ENCODE data around the gene CD8B.

DNA sequence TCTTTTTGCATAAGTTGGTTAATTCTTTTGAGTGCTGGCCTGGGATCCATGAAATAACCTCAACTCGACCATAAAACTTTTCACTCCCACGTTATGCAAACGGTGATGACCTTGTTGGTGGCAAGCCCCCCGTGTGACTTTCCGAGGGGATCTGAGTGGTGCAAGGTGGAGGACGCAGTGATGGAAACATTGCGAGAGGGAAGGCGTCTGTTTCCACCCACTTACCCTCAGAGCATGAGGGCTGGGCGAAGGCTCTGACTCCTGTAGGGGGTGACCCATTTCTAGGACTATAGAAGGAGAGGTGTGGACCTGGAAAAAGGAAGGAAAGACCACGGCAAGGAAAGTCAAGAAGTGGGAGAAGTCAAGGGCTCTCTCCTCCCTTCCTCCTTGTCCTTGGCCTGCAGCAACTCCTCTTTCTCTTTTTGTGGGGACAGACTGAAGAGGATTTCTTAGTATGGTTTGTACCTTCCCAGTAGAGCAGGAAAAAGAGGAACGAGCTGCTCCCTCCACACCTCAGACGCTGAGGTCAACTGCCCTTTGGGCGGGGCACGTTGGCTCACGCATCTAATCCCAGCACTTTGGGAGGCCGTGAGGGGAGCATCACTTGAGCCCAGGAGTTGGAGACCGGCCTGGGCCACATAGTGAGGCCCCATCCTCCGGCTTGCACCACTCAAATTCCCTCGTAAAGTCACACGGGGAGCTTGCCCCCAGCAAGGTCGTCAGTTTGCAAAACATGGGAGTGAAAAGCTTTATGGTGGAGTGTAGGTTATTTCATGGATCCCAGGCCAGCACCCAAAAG lies 55.4 kb downstream of the CD8B start:
- TF ChIP-seq JUN (IDR thresholded peaks at IDR 0.05; ENCODE audit: borderline replicate concordance, low read depth, low read length) (no peak), JUN (CRISPR knock-in tag; IDR thresholded peaks at IDR 0.05; ENCODE audit: borderline replicate concordance) (no peak), KAT8 (IDR thresholded peaks at IDR 0.05; ENCODE audit: low read depth) (no peak), RFX5 (IDR thresholded peaks at IDR 0.05; ENCODE audit: low read depth, low read length) (no peak), FOS (IDR thresholded peaks at IDR 0.05; ENCODE audit: extremely low read depth, insufficient read length) (no peak), EZH2 (IDR thresholded peaks at IDR 0.05; ENCODE audit: borderline replicate concordance, low read depth, low read length) (no peak), ZFP36 (IDR thresholded peaks at IDR 0.05; ENCODE audit: low read depth, low read length, partially characterized antibody) (no peak), PCBP2 (IDR thresholded peaks at IDR 0.05; ENCODE audit: low read depth, low read length, poor library complexity, severe bottlenecking) (no peak), CHD1 (IDR thresholded peaks at IDR 0.05; ENCODE audit: low read length) (no peak), EWSR1 (IDR thresholded peaks at IDR 0.05; ENCODE audit: borderline replicate concordance, low read depth, partially characterized antibody) (no peak), POLR2A (conservative IDR thresholded peaks at IDR 0.05) (no peak)
- TF ChIP-seq, protein P1, sequence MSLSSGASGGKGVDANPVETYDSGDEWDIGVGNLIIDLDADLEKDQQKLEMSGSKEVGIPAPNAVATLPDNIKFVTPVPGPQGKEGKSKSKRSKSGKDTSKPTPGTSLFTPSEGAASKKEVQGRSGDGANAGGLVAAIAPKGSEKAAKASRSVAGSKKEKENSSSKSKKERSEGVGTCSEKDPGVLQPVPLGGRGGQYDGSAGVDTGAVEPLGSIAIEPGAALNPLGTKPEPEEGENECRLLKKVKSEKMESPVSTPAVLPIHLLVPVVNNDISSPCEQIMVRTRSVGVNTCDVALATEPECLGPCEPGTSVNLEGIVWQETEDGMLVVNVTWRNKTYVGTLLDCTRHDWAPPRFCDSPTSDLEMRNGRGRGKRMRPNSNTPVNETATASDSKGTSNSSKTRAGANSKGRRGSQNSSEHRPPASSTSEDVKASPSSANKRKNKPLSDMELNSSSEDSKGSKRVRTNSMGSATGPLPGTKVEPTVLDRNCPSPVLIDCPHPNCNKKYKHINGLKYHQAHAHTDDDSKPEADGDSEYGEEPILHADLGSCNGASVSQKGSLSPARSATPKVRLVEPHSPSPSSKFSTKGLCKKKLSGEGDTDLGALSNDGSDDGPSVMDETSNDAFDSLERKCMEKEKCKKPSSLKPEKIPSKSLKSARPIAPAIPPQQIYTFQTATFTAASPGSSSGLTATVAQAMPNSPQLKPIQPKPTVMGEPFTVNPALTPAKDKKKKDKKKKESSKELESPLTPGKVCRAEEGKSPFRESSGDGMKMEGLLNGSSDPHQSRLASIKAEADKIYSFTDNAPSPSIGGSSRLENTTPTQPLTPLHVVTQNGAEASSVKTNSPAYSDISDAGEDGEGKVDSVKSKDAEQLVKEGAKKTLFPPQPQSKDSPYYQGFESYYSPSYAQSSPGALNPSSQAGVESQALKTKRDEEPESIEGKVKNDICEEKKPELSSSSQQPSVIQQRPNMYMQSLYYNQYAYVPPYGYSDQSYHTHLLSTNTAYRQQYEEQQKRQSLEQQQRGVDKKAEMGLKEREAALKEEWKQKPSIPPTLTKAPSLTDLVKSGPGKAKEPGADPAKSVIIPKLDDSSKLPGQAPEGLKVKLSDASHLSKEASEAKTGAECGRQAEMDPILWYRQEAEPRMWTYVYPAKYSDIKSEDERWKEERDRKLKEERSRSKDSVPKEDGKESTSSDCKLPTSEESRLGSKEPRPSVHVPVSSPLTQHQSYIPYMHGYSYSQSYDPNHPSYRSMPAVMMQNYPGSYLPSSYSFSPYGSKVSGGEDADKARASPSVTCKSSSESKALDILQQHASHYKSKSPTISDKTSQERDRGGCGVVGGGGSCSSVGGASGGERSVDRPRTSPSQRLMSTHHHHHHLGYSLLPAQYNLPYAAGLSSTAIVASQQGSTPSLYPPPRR (CRISPR knock-in tag; IDR thresholded peaks at IDR 0.05; ENCODE audit: borderline replicate concordance), result no peak
- TF ChIP-seq, protein P2, sequence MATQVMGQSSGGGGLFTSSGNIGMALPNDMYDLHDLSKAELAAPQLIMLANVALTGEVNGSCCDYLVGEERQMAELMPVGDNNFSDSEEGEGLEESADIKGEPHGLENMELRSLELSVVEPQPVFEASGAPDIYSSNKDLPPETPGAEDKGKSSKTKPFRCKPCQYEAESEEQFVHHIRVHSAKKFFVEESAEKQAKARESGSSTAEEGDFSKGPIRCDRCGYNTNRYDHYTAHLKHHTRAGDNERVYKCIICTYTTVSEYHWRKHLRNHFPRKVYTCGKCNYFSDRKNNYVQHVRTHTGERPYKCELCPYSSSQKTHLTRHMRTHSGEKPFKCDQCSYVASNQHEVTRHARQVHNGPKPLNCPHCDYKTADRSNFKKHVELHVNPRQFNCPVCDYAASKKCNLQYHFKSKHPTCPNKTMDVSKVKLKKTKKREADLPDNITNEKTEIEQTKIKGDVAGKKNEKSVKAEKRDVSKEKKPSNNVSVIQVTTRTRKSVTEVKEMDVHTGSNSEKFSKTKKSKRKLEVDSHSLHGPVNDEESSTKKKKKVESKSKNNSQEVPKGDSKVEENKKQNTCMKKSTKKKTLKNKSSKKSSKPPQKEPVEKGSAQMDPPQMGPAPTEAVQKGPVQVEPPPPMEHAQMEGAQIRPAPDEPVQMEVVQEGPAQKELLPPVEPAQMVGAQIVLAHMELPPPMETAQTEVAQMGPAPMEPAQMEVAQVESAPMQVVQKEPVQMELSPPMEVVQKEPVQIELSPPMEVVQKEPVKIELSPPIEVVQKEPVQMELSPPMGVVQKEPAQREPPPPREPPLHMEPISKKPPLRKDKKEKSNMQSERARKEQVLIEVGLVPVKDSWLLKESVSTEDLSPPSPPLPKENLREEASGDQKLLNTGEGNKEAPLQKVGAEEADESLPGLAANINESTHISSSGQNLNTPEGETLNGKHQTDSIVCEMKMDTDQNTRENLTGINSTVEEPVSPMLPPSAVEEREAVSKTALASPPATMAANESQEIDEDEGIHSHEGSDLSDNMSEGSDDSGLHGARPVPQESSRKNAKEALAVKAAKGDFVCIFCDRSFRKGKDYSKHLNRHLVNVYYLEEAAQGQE (IDR thresholded peaks at IDR 0.05; ENCODE audit: borderline replicate concordance), result no peak
- TF ChIP-seq, protein P2 (CRISPR knock-in tag; IDR thresholded peaks at IDR 0.05; ENCODE audit: low read depth), result no peak
- TF ChIP-seq, protein P3, sequence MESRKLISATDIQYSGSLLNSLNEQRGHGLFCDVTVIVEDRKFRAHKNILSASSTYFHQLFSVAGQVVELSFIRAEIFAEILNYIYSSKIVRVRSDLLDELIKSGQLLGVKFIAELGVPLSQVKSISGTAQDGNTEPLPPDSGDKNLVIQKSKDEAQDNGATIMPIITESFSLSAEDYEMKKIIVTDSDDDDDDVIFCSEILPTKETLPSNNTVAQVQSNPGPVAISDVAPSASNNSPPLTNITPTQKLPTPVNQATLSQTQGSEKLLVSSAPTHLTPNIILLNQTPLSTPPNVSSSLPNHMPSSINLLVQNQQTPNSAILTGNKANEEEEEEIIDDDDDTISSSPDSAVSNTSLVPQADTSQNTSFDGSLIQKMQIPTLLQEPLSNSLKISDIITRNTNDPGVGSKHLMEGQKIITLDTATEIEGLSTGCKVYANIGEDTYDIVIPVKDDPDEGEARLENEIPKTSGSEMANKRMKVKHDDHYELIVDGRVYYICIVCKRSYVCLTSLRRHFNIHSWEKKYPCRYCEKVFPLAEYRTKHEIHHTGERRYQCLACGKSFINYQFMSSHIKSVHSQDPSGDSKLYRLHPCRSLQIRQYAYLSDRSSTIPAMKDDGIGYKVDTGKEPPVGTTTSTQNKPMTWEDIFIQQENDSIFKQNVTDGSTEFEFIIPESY (CRISPR knock-in tag; IDR thresholded peaks at IDR 0.05), result no peak
- TF ChIP-seq, protein P4, sequence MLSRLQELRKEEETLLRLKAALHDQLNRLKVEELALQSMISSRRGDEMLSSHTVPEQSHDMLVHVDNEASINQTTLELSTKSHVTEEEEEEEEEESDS (CRISPR knock-in tag; IDR thresholded peaks at IDR 0.05), result no peak

Measured in K562 (cell line).